GM18909 (cell line): ENCODE data around the gene GPS1.

Experiments used
- ATAC-seq: cut with Tn5 transposase; IDR thresholded peaks from one replicate; pipeline ENCODE4 v1.9.1; 2021; ENCODE audit warnings: mild to moderate bottlenecking; ENCODE audit not compliant: unreplicated experiment, poor library complexity

The GPS1 gene

DNA sequence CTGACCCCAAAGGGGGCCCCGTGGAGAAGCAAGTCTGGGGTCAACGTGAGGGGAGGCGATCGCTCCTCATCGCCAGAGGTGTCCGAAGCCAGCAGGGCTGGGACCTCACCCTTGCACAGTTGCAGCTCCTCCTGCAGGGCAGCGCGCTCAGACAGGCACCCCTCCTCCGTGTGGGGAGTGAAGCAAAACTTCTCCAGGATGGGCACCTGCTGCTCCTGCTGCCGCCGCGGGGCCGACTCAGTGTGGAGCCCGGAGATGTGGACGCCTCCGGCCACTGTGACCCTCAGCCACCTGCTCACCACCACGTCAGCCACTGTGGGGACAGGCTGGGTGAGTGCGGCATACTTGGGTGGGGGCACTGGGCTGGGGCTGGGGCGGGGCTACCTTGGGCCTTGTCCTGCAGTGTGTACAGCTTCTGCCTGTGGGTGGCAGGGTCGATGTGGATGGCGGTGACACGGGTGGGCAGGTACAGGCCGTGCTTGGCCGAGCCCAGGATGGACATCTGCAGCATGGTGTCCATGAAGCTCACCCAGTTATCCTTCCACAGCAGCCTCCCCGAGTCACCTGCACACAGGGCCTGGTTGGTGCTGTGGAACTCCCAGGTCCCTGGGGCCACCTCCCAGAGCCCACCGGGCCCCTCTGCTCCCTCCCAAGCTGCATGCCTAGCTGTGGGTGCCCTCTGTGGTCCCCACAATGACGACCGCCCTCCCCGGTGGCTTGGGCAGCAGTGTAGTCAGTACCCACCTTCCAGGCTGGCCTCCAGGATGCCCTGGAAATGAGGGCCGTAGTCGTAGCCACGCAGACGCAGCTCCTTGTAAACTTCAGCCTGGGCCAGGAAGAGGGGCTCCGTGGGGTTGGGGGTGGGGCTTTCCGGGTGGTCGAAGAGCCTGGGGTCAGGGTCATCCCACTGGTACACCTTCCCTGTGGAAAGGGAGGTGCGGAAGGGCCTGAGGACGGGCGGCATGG lies 35.5 kb downstream of the GPS1 start:
- no peak for ATAC-seq

DNA sequence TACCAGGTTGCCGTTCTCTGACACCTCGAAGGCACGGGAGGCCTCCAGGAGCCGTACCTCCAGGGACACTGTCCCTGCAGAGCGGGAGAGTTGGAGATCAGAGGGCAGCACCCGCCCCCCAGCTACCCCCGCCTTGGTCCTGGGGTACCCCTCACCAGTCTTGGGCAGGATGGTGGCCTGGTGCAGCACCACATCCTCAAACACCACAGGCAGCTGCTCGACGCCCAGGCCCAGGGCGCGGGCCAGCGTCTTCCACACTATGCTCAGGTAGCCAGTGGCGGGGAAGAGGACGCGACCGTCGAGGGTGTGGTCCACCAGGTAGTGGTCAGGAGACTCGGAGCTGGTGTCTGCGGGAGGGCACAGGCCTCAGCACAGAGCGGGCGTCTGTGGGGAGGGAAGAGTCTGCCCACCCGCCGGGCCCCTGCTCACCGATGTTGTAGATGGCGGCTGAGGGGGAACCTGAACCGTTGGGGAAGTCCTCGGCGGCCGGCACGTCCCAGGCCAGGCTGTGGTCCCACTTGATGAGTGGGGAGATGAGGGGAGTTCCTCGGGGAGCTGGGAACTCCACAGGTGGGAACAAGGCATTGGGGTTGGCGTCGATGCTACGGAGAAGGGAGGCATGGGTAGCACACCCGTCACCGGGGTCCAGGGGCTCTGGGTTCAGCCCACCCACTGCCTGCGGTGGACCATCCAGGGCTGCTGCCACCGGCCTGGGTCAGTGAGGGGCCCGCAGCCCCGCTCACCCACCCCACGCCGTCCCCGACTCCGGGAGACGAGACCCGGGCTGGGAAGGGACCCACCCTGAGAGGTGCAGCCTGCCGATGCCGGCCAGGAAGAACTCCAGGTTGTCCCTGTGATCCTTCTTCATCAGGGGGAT lies 36.5 kb downstream of the GPS1 start:
- ATAC-seq: no peak

GRCh38 chr17:82088838-82089722 lies 37.4 kb downstream of the GPS1 start:
- ATAC-seq: no peak

- ATAC-seq: no peak
Observed at GRCh38 chr17:82089723-82090548, 38.2 kb downstream of the GPS1 start.

GRCh38 chr17:82090549-82091263 lies 39.0 kb downstream of the GPS1 start:
- no peak for ATAC-seq

GRCh38 chr17:82091264-82092066 lies 39.8 kb downstream of the GPS1 start:
- ATAC-seq: no peak

- no peak for ATAC-seq
Observed at GRCh38 chr17:82092094-82092586, 40.4 kb downstream of the GPS1 start.

DNA sequence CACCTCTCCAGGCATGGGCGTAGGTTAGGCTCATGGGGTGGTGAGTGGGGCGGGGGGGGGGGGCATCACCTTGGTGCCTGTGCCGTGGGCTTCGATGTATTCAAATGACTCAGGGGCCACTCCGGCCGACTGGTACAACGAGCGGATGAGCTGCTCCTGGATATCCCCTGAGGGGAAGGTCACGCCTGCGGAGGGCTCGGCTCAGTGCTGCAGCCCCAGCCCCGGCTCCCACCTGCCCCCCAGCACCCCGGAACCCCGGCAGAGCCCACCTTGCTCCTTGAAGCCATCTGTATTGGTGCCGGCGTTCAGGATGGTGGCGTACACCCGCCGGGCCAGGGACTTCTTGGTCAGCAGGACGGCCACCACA lies 40.9 kb downstream of the GPS1 start:
- ATAC-seq: no peak

- no peak for ATAC-seq
Observed at GRCh38 chr17:82092995-82093751, 41.5 kb downstream of the GPS1 start.

DNA sequence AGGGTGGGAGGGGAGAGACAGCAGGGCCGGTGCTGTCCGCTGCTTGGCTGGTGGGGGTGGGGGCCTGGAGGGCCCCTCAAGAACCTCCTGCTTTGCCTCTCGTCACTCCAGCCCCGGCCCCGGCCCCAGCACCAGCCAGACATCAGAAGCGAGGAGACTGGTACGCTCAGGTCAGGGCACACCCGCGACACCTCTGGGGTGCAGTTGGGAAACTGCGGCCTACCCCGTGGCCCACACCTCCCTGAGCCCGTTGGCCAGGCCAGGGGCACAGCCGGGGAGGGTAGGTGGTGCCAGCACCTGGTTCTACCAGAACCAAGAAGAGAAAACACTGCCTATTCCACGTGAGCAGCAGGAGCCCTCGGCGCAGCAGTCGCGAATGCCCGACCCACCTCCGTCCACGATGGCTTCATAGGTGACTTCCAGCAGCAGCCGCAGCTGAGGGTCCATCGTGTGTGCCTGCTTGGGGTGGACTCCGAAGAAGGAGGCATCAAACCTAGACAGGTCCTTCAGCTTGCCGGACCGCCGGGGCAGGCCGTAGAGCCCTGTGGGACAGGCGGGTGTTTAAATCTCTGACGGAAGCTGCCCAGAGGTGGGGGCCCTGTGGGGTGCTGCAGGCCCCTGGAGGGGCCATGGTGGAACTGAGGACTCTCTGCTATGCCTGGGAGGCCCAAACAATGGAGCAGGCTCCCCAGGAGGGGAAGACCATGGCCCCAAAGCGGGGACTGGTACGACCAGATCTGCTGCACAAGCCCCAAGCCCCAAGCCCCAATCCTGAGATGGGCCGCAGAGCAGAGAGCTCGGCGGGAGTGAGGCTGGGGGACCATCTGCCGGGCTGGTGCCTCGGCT lies 43.5 kb downstream of the GPS1 start:
- no peak for ATAC-seq

DNA sequence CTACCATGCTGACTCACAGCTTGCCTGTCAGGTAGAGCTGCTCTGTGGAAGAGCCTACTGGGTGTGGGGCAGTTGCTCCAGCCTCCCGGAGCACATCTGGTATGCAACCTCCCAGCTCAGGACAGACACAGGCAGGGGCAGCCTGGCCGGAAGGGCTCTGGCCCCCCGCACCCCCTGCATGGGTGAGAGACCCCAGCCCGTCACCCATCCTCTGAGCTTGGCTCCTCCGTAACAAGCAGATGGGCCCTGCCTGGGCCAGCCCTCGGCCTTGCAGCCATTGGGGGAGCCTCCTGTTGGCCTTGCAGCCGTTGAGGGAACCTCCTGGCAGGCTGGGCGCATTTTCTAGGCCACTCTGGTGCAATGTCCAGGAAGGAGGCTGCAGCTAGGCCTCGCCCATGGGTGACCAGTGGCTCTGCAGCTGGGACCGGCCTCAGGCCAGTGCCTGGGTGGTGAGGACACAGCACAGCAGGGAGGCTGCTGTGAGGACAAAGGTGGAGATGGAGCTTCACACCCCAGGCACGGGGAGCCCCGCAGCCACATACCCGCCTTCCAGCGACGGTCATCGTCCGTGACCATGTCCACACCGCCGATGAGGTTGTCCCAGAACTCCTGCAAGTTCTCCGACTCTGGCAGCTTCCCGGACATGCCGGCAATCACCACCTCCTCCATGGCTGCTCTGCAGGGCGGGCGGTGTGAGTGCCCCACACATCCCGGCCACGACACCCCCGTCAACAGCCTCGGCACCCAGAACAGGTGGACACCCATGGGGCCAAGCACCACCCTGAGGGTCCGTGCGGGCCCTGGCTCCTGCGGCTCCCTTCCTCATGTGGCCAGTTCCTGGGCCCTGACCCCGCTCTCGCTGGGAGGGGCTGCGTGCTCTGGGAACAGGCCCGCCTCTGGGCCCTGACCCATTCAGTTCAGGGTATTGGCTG lies 44.3 kb downstream of the GPS1 start:
- no peak for ATAC-seq

DNA sequence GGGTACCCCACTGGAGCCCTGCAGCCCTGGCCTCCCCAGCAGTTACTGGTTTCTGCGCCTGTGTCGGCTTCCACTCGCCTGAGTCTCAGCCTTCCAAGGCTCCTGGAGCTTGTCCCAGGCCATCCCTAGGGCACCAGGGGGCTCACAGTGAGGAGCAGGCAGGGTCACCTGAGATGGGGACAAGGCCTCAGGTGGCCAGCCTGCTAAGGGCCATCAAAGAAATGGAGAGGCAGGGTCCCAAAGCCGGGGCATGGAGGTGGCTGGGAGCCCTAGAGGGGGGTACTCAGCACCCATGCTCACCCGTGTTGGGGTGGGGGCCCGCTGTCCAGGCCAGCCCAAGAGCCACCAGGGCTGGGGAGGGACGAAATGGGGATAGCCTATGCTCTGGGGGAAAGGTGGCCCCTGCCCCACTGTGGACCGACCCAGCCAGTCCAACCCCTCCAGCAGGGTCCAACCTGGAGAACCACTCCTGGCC lies 45.0 kb downstream of the GPS1 start:
- ATAC-seq: no peak

DNA sequence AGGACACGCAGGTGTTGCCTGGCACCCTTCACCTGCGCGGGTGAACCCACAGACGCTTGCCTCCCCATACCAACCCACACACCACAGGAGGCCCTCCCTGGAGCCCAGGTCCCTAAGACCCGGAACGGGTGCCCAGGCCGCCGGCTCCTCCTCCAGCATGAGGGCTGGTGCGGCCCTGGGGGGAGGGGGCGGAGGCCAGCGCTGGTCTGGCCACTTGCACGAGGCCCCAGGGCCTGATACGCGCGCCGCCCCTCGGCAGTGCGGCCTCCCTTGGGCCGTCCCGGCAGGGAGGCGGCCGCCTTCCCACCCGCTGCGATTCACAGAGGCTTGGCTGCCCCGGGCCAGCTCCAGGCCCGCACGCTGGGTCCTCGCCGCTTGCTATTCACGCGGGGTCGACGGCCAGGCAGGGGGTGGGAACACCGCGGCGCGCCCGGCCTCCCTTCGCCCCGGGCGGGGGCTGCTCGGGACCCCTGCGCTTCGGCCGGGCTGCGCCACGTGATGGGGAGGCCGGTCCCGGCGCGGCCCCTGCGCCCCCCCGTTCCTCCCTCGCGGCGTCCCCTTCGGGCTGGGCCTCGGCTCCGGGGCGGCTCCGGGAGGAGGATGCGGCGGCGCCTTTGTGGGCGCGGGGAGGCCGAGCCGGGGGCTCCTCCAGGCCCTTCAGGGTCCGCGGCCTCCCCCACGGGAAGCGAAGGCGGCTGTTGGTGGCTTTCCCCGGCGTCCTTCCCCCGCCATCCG lies 45.7 kb downstream of the GPS1 start:
- ATAC-seq: peak; percentile 3

DNA sequence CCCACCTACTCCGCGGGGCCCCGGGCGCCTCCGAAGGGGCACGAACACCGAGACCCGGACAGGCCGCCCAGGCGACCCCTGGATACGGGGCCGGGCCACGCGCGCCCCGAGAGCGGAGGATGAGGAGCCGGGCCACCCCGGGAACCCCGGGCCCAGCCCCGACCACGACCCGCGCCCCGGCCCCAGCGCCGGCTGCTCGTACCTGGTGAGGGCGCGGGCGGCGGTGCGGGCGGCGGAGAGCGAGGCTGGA lies 46.1 kb downstream of the GPS1 start:
- ATAC-seq: no peak
